BE2C (cell line): Measurements from ENCODE around the gene NR3C2.

Experiments
- DNase-seq: peaks from one replicate; pipeline ENCODE4 v3.0.0-alpha.2; 2020
- H3K27me3 ChIP-seq: fragments of 250-450 bp; sonication (Bioruptor Pico); 2 replicates; pipeline ENCODE4 v1.5.1; 2020; ENCODE audit warnings: mild to moderate bottlenecking
- H3K36me3 ChIP-seq: fragments of 250-450 bp; sonication (Bioruptor Pico); 2 replicates; pipeline ENCODE4 v1.5.1; 2020; ENCODE audit warnings: mild to moderate bottlenecking
- H3K4me1 ChIP-seq: fragments of 250-450 bp; sonication (Bioruptor Pico); 2 replicates; pipeline ENCODE4 v1.5.1; 2020
- H3K4me3 ChIP-seq: 2 replicates; pipeline ENCODE4 v1.5.1; 2011; ENCODE audit warnings: low read depth, low read length
- H3K9me3 ChIP-seq: fragments of 250-450 bp; sonication (Bioruptor Pico); 2 replicates; pipeline ENCODE4 v1.5.1; 2020
- CTCF ChIP-seq: IDR thresholded peaks from 2 replicates; pipeline ENCODE4 v1.5.1; 2012; ENCODE audit warnings: mild to moderate bottlenecking, low read depth, low read length

Gene NR3C2

GRCh38 chr4:148159793-148160192 lies 282.4 kb downstream of the NR3C2 start:
- DNase-seq, result no peak
- Histone ChIP-seq H3K9me3 (no peaks in the 10 kb centered on the region), H3K27me3 (no peaks in the 10 kb centered on the region), H3K4me3 (no peak overlapping the region), H3K4me1 (no peaks in the 10 kb centered on the region), H3K36me3 (no peaks in the 10 kb centered on the region)
- no peak for TF ChIP-seq CTCF

GRCh38 chr4:148154769-148155168 lies 287.4 kb downstream of the NR3C2 start:
- H3K4me1 ChIP-seq, result no peaks in the 10 kb centered on the region
- no peak for TF ChIP-seq CTCF
- H3K4me3 ChIP-seq, result no peak overlapping the region
- H3K9me3 ChIP-seq, result no peaks in the 10 kb centered on the region
- no peaks in the 10 kb centered on the region for H3K27me3 ChIP-seq
- DNase-seq, result no peak
- no peaks in the 10 kb centered on the region for H3K36me3 ChIP-seq

- TF ChIP-seq CTCF, result peak; percentile 33; the same call in 1 of the 2 replicates
- Histone ChIP-seq H3K4me1 (no peaks in the 10 kb centered on the region), H3K27me3 (no peaks in the 10 kb centered on the region), H3K36me3 (no peaks in the 10 kb centered on the region), H3K4me3 (no peak overlapping the region), H3K9me3 (no peaks in the 10 kb centered on the region)
- no peak for DNase-seq
Observed at GRCh38 chr4:148152868-148153625, 289.2 kb downstream of the NR3C2 start.

GRCh38 chr4:148151806-148152205 lies 290.4 kb downstream of the NR3C2 start:
- no peaks in the 10 kb centered on the region for H3K9me3 ChIP-seq
- no peaks in the 10 kb centered on the region for H3K4me1 ChIP-seq
- no peaks in the 10 kb centered on the region for H3K27me3 ChIP-seq
- no peak for DNase-seq
- no peak for TF ChIP-seq CTCF
- H3K4me3 ChIP-seq, result no peak overlapping the region
- H3K36me3 ChIP-seq, result no peaks in the 10 kb centered on the region

- H3K4me1 ChIP-seq, result no peaks in the 10 kb centered on the region
- DNase-seq, result no peak
- no peak for TF ChIP-seq CTCF
Observed at GRCh38 chr4:148145475-148145874, 296.7 kb downstream of the NR3C2 start.

GRCh38 chr4:148143174-148143573 lies 299.0 kb downstream of the NR3C2 start:
- Histone ChIP-seq H3K36me3 (no peaks in the 10 kb centered on the region), H3K27me3 (no peaks in the 10 kb centered on the region), H3K4me1 (no peaks in the 10 kb centered on the region), H3K4me3 (no peak overlapping the region), H3K9me3 (no peaks in the 10 kb centered on the region)
- no peak for DNase-seq
- no peak for TF ChIP-seq CTCF

More at GRCh38 chr4:148145475-148145874, 296.7 kb downstream of the NR3C2 start:
- Histone ChIP-seq H3K4me3 (no peak overlapping the region), H3K27me3 (no peaks in the 10 kb centered on the region), H3K36me3 (no peaks in the 10 kb centered on the region), H3K9me3 (no peaks in the 10 kb centered on the region)
